Measurements from ENCODE around the gene MACF1. TPM values are rescaled to one million over a fixed set of nuclear protein-coding genes. Genes with fewer than 3 reads are reported as not detected.

Gene MACF1
- total RNA-seq, 1 experiment from 2014 or later: 265 TPM

GRCh38 chr1:39342776-39343175, 138.3 kb downstream of the MACF1 start:
- Histone ChIP-seq H3K36me3 (ENCODE audit: insufficient read depth, low read length, poor library complexity, severe bottlenecking) (peaks cover 6% of the 10 kb centered on the region), H3K27ac (ENCODE audit: low read depth, low read length, poor library complexity, severe bottlenecking) (no peak overlapping the region), H3K27me3 (replicated peaks; ENCODE audit: insufficient read depth, low read depth, low read length, poor library complexity) (no peaks in the 10 kb centered on the region), H3K9me3 (ENCODE audit: low read depth, low read length, poor library complexity, severe bottlenecking) (no peaks in the 10 kb centered on the region), H3K4me1 (ENCODE audit: insufficient read depth, low read length, poor library complexity, severe bottlenecking) (no peaks in the 10 kb centered on the region), H3K4me3 (ENCODE audit: low read depth, low read length, poor library complexity, severe bottlenecking) (no peak overlapping the region)
- POLR2A ChIA-PET (ENCODE audit: low non-redundant PET): no interaction called here
- no peak for TF ChIP-seq EZH2 (IDR thresholded peaks at IDR 0.05; ENCODE audit: borderline replicate concordance, low read depth, low read length, poor library complexity, severe bottlenecking)
- CTCF ChIA-PET: no interaction called here
- no TSS peak for BruUV-seq (replicated peaks)
- intact Hi-C loops (cut with micrococcal nuclease; ENCODE audit: unreplicated experiment): no loop called here
- DNase-seq (ENCODE audit: low spot score): no peak

GRCh38 chr1:39344394-39345154, 140.1 kb downstream of the MACF1 start:
- Histone ChIP-seq H3K27ac (ENCODE audit: low read depth, low read length, poor library complexity, severe bottlenecking) (no peak overlapping the region), H3K27me3 (replicated peaks; ENCODE audit: insufficient read depth, low read depth, low read length, poor library complexity) (no peaks in the 10 kb centered on the region), H3K4me1 (ENCODE audit: insufficient read depth, low read length, poor library complexity, severe bottlenecking) (no peaks in the 10 kb centered on the region), H3K36me3 (ENCODE audit: insufficient read depth, low read length, poor library complexity, severe bottlenecking) (peaks cover 20% of the 10 kb centered on the region), H3K9me3 (ENCODE audit: low read depth, low read length, poor library complexity, severe bottlenecking) (no peaks in the 10 kb centered on the region), H3K4me3 (ENCODE audit: low read depth, low read length, poor library complexity, severe bottlenecking) (no peak overlapping the region)
- TF ChIP-seq EZH2 (IDR thresholded peaks at IDR 0.05; ENCODE audit: borderline replicate concordance, low read depth, low read length, poor library complexity, severe bottlenecking): no peak
- no peak for TF ChIP-seq CTCF (conservative IDR thresholded peaks at IDR 0.05; ENCODE audit: low read depth, low read length)
- no peak for DNase-seq (ENCODE audit: low spot score)
- no TSS peak for BruUV-seq (replicated peaks)
- intact Hi-C loops (cut with micrococcal nuclease; ENCODE audit: unreplicated experiment): no loop called here
- POLR2A ChIA-PET (ENCODE audit: low non-redundant PET): no interaction called here
- CTCF ChIA-PET: no interaction called here

- DNase-seq (ENCODE audit: low spot score): no peak
- TF ChIP-seq EZH2 (IDR thresholded peaks at IDR 0.05; ENCODE audit: borderline replicate concordance, low read depth, low read length, poor library complexity, severe bottlenecking) (no peak), CTCF (conservative IDR thresholded peaks at IDR 0.05; ENCODE audit: low read depth, low read length) (no peak)
- Histone ChIP-seq H3K9me3 (ENCODE audit: low read depth, low read length, poor library complexity, severe bottlenecking) (no peaks in the 10 kb centered on the region), H3K27ac (ENCODE audit: low read depth, low read length, poor library complexity, severe bottlenecking) (no peak overlapping the region), H3K36me3 (ENCODE audit: insufficient read depth, low read length, poor library complexity, severe bottlenecking) (peaks cover 18% of the 10 kb centered on the region), H3K27me3 (replicated peaks; ENCODE audit: insufficient read depth, low read depth, low read length, poor library complexity) (no peaks in the 10 kb centered on the region), H3K4me1 (ENCODE audit: insufficient read depth, low read length, poor library complexity, severe bottlenecking) (no peaks in the 10 kb centered on the region), H3K4me3 (ENCODE audit: low read depth, low read length, poor library complexity, severe bottlenecking) (no peak overlapping the region)
- POLR2A ChIA-PET (ENCODE audit: low non-redundant PET): no interaction called here
- no TSS peak for BruUV-seq (replicated peaks)
- intact Hi-C loops (cut with micrococcal nuclease; ENCODE audit: unreplicated experiment): no loop called here
- CTCF ChIA-PET: no interaction called here
These were observed 142.4 kb downstream of the MACF1 start for GRCh38 chr1:39346872-39347271.

GRCh38 chr1:39348278-39348677, 143.8 kb downstream of the MACF1 start:
- no peak overlapping the region for H3K27ac ChIP-seq (ENCODE audit: low read depth, low read length, poor library complexity, severe bottlenecking)
- TF ChIP-seq EZH2 (IDR thresholded peaks at IDR 0.05; ENCODE audit: borderline replicate concordance, low read depth, low read length, poor library complexity, severe bottlenecking): no peak
- BruUV-seq (replicated peaks): no TSS peak
- H3K27me3 ChIP-seq (replicated peaks; ENCODE audit: insufficient read depth, low read depth, low read length, poor library complexity): no peaks in the 10 kb centered on the region
- intact Hi-C loops (cut with micrococcal nuclease; ENCODE audit: unreplicated experiment): no loop called here
- H3K36me3 ChIP-seq (ENCODE audit: insufficient read depth, low read length, poor library complexity, severe bottlenecking): peaks cover 28% of the 10 kb centered on the region
- no peak for DNase-seq (ENCODE audit: low spot score)
- POLR2A ChIA-PET (ENCODE audit: low non-redundant PET): no interaction called here
- no peaks in the 10 kb centered on the region for H3K4me1 ChIP-seq (ENCODE audit: insufficient read depth, low read length, poor library complexity, severe bottlenecking)
- H3K9me3 ChIP-seq (ENCODE audit: low read depth, low read length, poor library complexity, severe bottlenecking): no peaks in the 10 kb centered on the region
- CTCF ChIA-PET: no interaction called here
- no peak overlapping the region for H3K4me3 ChIP-seq (ENCODE audit: low read depth, low read length, poor library complexity, severe bottlenecking)

Data from A673 (cell line).